Subcutaneous preadipocyte (primary cell): ENCODE results near the gene OR11G2. TPM values are rescaled to one million over a fixed set of nuclear protein-coding genes. Genes with fewer than 3 reads are reported as not detected.

Experiments
- small RNA-seq: library from RNA; depleted of rRNA; stranded (forward); fragments of <200 nt; gene quantifications from one replicate; pipeline ENCODE3, GENCODE V24; 2012
- total RNA-seq: library from RNA; depleted of rRNA; stranded (reverse); fragments of >200 nt; gene quantifications from 2 replicates; pipeline ENCODE4 v1.2.3, GENCODE V29; 2012

The OR11G2 gene, protein sequence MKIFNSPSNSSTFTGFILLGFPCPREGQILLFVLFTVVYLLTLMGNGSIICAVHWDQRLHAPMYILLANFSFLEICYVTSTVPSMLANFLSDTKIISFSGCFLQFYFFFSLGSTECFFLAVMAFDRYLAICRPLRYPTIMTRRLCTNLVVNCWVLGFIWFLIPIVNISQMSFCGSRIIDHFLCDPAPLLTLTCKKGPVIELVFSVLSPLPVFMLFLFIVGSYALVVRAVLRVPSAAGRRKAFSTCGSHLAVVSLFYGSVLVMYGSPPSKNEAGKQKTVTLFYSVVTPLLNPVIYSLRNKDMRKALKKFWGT
- not detected in 2 replicates for total RNA-seq

GRCh38 chr14:20190596-20190995, at the start of gene OR11G2:
TSS of gene OR11G2 (plus strand) at chr14:20190896. CDS start at chr14:20197438, 6,542 bp downstream.

DNA sequence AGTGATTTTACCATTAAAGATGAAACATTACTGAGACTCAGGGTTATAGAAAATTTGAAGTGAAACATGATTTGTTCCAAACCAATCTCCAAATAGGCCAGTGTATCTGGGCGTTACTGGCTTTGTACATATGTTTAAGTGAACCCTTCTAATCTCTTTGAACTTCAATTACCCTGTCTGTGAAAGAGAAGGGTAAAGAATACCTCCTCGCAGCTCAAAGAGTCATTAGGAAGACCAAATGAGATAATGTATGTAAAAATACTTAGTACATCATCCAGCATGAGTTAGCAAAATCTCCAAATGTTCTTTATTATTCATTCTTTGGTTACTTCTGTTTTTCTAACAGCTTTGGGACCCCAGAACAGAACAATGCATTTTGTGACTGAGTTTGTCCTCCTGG, 32.7 kb downstream of the OR11G2 start, which contains the start of gene OR11H6:
TSS of gene OR11H6 (plus strand) at position 301 of the 400 bp plus-strand sequence. CDS start at position 301, 0 bp downstream.

GRCh38 chr14:20228681-20229080, 38.0 kb downstream of the OR11G2 start, which contains the start of gene OR11H7:
TSS of gene OR11H7 (plus strand) at chr14:20228981.

Small RNAs within 50 kb of the gene (small RNA-seq; reads per million reads assigned to genes)
- not detected for gene GTF2IP22

Other genes with a start within 250 kb of the OR11G2 start
- gene OR4K15, start 215.3 kb upstream of the OR11G2 start, total RNA-seq: not detected in 2 replicates
- gene OR4Q2, start 188.7 kb upstream of the OR11G2 start, total RNA-seq: not detected in 2 replicates
- gene OR4K14, start 171.6 kb upstream of the OR11G2 start, total RNA-seq: not detected in 2 replicates
- gene OR4K13, start 154.9 kb upstream of the OR11G2 start, total RNA-seq: not detected in 2 replicates
- not detected in 2 replicates for gene OR4L1, start 130.9 kb upstream of the OR11G2 start, total RNA-seq
- not detected in 2 replicates for gene OR4K17, start 80.2 kb upstream of the OR11G2 start, total RNA-seq
- not detected in 2 replicates for gene OR4N5, start 52.1 kb upstream of the OR11G2 start, total RNA-seq
- not detected in 2 replicates for gene OR11H6, start 32.8 kb downstream of the OR11G2 start, total RNA-seq
- gene OR11H7, start 38.1 kb downstream of the OR11G2 start, total RNA-seq: not detected in 2 replicates
- gene OR11H4, start 48.4 kb downstream of the OR11G2 start, total RNA-seq: not detected in 2 replicates
- gene TTC5, start 115.1 kb downstream of the OR11G2 start, total RNA-seq: 12.1 and 16.4 TPM in 2 replicates
- gene CCNB1IP1, start 142.4 kb downstream of the OR11G2 start, total RNA-seq: 30.5 and 33.8 TPM in 2 replicates
- gene PARP2, start 152.7 kb downstream of the OR11G2 start, total RNA-seq: 8.1 and 13.3 TPM in 2 replicates
- gene TEP1, start 222.6 kb downstream of the OR11G2 start, total RNA-seq: 16.5 and 20.1 TPM in 2 replicates
- under 0.01 and 0.20 TPM in 2 replicates for gene KLHL33, start 245.3 kb downstream of the OR11G2 start, total RNA-seq